Hypothalamus (tissue), 51 donors: ENCODE data around the gene LIFR.

Source experiments
- DNase-seq, 51 donors: peaks; one replicate each; lab custom pipeline; 2025; lab: John Stamatoyannopoulos, UW

LIFR gene

DNA sequence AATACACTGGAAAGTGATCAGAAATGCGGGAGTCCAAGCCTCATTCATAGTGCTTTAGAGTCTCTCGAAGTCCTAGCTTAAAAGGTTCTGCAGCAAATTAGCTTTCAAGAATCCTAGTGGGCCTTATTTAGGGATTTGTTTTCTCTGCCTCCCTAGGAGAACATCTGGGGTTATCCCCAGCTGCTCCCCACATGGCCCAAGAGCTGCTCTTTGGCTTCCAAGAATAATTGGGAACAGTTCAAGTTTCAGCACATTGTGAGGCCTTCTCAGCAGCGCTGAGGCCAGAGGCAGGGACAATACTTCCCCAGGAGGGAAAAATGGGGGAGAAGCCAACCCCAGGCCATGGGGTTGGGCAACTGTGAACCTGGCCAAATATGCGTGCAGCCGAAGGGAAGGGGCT is 108.7 kb downstream of the LIFR start:
- DNase-seq = peak in 10 of 51 donors; percentile 8 to 41 (median 22)

DNA sequence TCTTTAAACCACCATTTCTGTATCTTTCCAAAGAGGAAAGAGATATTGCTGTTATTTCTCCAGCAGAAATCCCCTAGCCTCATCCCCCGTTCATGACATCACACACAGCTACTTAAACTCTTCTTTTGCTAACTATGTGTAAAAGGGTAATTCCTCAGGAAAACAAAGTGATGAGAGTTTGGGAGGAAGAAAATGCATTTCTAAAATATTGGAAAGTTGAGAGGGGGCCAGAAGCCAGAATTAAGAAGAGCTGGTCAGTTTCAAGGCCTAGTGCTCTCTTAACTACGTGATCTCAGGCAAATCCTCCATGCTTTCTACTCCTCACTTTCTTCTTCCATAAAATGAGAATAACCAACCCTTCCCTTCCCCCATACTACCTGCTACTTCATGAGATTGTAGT is 109.4 kb downstream of the LIFR start:
- DNase-seq = no peak

DNA sequence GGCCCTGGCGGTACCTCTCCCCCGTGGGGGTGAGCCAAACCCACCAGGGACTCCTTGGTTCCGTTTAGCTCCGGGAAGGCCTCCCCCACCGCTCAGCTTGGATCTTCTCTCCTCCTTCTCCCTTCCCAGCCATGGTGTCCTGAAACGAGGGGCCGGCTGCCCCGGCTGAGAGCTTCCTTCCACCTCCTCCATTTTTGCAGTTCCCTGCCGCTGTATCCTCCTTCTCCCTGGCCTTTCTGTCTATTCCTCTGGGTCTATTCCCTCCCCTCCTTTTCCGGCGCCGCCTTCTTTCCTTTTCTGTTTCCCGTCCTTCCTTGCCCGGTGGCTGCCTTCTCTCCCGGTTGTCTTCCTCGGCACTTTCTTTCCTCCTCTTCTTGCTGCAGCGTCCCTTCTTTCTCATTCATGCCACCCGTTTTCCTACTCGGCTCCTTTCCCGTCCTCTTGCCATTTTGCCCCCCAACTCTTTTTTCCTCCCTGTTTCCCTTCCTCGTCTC is 110.4 kb downstream of the LIFR start:
- DNase-seq = no peak

DNA sequence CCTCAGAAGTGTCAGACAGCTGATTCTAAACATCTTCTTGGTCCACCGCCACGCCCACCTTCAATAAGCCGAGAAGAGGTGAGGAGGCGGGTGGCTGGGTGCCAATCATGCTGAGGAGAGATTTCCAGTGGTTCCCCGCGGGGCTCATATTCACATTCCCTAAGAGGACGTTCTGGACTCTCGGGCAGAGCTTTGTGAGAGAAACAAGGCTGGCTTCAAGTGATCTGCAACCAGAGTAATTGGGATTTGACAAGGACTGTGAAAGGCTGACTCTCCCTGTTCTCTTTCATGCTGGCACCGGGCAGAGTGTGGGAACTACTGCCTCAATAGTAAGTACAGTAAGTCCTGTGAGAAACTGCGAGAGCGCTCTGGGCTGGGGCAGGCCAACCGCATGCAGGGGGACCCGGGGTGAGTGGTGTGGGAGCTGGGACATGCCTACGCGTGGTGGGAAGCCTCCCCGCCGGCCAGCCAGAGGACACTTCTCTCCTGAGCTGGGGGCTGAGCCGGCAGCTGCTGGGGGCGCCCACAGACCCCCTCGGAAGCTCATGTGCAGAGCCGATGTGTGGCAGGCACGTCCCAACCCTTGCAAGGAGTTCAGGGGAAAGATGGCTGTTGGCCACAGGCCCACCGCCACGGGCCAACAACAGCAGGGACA is 110.9 kb downstream of the LIFR start:
- DNase-seq = peak in 4 of 51 donors; percentile 7 to 32 (median 19)

DNA sequence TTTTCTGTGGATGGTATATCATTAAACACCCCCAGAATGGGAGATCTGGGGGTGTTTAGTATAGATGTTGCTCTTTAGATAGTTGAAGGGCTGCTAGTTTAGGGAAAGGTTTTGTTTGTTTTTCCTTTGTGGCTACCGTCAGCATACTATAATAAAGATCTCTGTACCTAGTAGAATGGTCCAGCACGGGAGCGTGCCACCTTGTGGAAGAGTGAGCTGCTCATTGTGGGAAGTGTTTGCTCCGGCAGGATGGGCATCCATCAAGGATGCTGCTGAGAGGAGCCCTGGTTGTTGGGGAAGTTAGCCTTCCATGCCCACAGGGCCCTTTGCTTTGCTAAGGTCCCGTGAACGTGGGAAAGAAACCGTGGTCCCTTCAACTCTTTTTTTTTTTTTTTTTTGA is 113.1 kb downstream of the LIFR start:
- DNase-seq = no peak

DNA sequence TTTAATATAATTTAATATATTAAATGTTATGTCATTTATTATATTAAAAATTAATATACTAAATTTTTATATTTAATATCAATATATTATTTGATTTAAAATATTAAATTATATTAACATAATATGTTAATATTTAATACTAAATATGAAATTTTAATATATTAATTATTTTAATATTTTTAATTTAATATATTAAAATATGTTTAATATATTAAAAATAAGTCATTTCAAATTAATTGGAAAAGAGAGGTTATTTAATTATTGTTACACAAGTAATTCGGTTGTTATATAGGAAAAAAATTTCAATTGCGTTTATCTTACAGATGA is 114.2 kb downstream of the LIFR start:
- no peak for DNase-seq

DNA sequence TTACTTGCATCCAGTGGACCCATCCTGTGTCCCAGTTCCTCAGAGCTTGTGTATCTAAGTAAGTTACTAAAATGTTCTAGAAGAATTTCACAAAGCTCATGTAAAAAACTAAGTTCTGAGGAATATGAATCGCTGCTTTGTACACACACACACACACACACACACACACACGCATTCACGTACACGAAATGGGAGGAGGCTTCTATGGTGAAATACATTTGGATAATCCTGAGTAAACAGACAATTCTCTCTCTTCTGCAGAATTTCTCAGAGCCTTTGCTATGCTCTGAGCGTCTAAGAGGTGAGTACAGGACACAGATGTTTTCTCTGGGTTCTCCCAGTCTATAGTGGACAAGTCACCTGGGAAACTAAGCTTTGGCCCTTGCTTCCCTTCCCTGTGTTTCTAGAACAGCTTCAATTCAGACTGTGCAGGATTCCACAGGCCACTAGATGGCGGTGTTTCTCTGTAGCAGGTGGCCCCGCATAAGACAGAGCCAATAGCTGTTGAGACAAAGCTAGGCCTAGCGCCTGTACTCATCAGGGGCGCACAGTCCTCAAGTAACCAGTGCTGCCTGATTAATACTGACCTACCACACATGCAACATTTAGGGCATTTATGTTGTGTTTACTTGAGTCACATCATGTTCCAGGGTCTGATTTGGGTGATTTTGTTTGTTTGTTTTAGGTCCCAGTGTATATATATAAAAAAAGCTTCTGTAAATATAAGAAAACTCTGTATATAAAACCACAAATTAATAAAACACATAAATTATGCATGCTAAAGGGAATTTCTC is 114.8 kb downstream of the LIFR start:
- peak in 50 of 51 donors; percentile 11 to 96 (median 74) for DNase-seq

DNA sequence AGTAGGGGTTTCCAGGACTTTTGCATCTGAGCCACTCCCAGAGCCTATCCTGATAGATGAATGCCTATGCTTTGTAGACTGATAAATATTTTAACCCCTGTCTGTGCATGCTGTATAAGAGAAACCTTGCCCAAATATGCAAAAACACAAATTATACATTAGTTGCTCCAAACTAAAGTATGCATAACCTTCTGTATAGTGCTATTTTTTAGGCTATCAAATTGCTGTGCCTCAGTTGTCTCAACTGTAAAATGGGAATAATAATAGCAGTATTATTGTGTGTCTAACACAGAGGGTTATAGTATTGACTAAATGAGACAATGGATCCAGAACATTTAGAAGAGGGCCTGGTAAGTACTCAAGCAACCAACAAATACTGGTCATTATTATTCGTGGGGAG is 117.7 kb downstream of the LIFR start:
- no peak for DNase-seq

DNA sequence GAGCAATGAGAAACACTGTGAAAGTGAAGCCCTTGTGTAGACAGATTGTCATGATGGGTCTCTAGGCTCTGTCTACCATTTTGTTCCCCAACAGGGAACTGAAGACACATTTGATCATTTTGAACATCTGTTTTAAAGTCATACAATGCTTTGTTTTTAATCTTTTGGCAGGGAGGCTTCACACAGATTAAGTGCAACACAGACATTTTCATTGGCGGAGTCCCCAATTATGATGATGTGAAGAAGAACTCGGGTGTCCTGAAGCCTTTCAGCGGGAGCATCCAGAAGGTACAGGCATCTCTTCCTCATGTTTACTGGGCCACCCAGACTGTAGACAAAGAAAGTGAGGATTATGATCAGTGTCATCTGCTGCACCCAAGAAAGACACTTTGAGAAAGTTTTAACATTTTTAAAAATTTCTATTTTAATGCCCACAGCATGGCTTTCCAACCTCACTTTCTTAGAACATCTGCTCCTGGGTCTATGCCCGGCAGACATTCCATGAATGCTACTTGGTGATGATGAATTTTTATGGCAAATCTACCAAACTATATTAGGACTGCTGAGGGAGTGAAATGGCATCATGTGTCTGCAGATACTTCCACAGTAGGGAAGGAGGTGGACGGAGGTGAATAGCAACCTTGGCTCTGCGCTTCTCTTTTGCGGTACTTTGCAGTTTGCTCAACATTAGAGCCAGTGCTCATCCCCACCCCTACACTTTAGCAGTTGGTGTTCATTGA is 121.3 kb downstream of the LIFR start:
- DNase-seq = no peak

DNA sequence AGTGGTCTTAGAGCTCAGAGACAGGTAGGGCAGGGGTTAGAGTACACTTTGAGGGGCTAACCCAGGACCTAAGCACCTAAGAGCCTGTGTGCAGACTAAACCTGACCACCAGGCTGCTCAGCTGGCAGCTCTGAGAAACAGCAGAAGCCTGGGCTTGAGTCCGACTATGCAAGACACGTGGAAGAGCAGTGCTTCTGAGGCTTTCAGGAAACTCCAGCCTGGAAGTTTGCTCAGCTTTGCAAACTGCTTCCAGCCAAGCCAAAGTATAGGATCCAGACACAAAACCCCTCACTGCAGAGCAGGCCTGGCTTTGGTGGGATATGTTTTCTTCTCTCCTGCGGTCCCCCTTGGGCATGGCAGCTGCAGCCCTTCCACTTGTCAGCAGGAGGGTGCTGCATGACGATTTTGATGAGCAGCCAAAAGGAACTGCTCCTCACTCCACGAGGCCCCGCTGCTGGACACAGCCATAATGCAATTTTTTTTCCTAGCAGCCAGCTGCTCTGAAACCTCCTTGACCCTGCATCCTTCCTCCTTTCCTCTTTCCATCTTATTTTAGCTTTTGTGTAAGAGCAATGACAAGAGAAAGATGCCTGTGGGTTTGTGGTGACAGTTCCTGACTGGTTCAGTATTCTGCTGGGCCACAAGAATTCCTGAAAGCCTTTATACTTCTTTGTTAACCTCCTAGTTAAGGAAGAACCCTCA is 123.1 kb downstream of the LIFR start:
- DNase-seq = peak in 1 of 51 donors; percentile 5

DNA sequence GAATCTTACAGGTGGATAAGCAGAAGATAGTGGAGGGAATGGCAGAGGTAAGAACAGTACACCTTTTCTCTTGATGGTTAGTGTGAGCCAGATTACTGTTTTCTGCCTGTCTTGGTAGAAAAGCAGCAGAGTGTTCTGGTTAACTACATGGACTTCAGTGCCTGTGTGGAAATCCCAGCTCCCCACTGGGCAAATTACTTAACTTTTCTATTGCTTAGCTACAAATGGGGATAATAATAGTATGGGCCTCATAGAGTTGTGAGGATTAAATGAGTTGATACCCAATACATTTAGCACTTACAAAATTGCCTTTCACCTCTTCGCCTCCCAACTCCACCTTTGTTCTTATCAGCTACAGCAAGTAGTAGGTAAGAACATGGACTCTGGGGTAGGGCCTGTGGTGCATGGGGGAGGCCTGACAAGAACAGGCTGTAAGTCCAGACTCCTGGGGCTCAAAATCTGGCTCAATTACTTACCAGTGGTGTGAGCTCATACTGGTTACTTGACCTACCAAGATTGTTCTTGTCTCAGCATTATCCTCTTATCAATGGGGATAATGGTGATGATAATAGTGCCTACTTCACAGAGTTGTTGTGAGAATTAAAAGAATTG is 125.1 kb downstream of the LIFR start:
- DNase-seq = no peak

DNA sequence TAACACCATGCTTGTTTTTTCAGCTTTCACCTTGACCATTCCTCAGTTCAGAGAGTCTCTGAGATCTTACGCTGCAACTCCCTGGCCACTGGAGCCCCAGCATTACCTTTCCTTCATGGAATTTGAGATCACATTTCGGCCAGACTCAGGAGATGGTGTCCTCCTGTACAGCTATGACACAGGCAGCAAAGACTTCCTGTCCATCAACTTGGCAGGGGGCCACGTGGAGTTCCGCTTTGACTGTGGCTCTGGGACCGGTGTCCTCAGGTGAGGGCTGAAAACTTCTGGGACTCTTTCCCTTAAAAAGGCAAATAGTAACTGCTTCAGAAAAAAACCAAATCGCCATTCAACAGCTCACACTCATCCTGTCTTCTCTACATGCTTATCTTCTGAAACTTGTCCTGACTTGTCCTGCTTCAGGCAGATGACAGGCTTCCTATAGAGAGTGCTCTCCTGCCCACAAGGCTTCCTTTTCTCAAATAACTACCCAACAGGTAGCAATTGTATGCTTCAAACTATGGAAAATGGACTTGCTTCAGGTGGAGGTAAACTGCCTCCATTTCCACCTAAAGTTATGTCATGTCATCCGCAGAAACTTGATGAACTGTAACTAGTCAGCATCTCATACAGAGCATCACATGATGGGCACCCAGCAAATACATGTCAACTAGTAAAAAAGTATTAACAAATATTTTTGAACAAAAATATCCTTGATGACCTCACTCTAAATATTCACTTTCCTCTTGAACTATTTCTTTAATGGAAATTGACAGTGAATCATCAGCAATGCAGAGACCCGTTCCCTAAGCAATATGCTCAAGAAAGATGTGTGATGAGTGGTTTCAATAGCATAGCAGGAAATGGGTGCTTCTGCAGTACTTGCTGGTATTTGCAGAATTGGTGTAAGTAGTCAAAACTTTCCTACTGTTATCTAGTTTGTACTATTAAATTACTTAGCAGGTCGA is 129.2 kb downstream of the LIFR start:
- DNase-seq = no peak

DNA sequence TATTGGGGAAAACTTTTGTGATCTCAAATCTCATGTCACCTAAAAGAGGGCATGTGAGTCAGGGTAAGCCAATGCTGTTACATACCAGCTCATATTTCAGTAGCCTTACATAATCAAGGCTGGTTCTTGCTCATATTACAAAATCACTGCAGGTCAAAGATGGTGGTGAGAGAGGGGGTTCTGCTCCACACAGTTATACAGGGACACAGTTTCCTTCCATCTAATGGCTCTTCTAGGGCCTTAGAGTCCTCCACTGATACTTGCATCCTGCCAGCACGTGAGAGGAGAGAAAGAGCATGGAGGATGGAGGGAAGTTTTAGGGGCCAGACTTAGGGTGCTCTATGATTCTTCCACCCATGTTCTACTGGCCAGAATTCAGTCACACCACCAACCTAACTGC is 130.0 kb downstream of the LIFR start:
- no peak for DNase-seq
